Nephron progenitor cell (in vitro differentiated cells): ENCODE results near the gene MPND.

Source experiments
- DNase-seq: peaks from one replicate; pipeline ENCODE4 v3.0.0; 2021
- H3K27ac Mint-ChIP-seq: 2 replicates; pipeline ENCODE4 v1.8.0; 2021; ENCODE audit warnings: mild to moderate bottlenecking, moderate library complexity, mixed read lengths
- H3K27me3 Mint-ChIP-seq: 2 replicates; pipeline ENCODE4 v1.8.0; 2021; ENCODE audit warnings: mild to moderate bottlenecking, low read depth, mixed read lengths; ENCODE audit not compliant: poor library complexity
- H3K36me3 Mint-ChIP-seq: 2 replicates; pipeline ENCODE4 v1.8.0; 2021; ENCODE audit warnings: low read depth, mixed read lengths
- H3K4me1 Mint-ChIP-seq: 2 replicates; pipeline ENCODE4 v1.8.0; 2021; ENCODE audit warnings: mixed read lengths
- H3K4me3 Mint-ChIP-seq: 2 replicates; pipeline ENCODE4 v1.8.0; 2021; ENCODE audit warnings: mild to moderate bottlenecking, moderate library complexity, mixed read lengths
- H3K9me3 Mint-ChIP-seq: 2 replicates; pipeline ENCODE4 v1.8.0; 2021; ENCODE audit warnings: mild to moderate bottlenecking, moderate library complexity, mixed read lengths
- TF ChIP-seq, protein P1 (sequence below): fragments of 200-600 bp; sonication (generic); IDR thresholded peaks from 2 replicates; pipeline ENCODE4 v1.5.0; 2021; ENCODE audit warnings: antibody characterized with exemption

MPND gene

DNA sequence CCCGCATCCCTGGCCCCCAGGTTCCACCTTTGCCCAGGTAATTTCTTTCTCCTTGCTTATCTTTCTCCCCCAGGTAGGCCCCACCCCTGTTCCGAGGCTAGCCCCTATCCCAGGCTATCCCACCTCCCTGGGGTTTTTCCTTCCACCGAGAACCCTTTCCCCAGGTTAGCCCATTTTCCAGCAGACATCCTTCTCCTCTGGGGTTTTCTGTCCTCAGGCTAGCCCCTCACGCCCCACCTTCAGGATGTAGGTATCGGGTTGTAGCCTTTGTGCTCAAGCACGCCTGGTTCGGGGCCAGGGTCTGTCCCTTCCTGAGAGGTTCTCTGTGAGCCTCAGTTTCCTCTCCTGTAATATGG, 38.1 kb upstream of the MPND start:
- peak overlapping the region; percentile 70 for H3K4me3 Mint-ChIP-seq
- TF ChIP-seq, protein P1, sequence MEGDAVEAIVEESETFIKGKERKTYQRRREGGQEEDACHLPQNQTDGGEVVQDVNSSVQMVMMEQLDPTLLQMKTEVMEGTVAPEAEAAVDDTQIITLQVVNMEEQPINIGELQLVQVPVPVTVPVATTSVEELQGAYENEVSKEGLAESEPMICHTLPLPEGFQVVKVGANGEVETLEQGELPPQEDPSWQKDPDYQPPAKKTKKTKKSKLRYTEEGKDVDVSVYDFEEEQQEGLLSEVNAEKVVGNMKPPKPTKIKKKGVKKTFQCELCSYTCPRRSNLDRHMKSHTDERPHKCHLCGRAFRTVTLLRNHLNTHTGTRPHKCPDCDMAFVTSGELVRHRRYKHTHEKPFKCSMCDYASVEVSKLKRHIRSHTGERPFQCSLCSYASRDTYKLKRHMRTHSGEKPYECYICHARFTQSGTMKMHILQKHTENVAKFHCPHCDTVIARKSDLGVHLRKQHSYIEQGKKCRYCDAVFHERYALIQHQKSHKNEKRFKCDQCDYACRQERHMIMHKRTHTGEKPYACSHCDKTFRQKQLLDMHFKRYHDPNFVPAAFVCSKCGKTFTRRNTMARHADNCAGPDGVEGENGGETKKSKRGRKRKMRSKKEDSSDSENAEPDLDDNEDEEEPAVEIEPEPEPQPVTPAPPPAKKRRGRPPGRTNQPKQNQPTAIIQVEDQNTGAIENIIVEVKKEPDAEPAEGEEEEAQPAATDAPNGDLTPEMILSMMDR = no peak
- no peak overlapping the region for H3K27ac Mint-ChIP-seq
- peaks cover 33% of the 10 kb centered on the region for H3K4me1 Mint-ChIP-seq
- H3K27me3 Mint-ChIP-seq = peaks cover 8% of the 10 kb centered on the region
- no peak for DNase-seq
- no peaks in the 10 kb centered on the region for H3K9me3 Mint-ChIP-seq
- H3K36me3 Mint-ChIP-seq = peaks cover 24% of the 10 kb centered on the region

DNA sequence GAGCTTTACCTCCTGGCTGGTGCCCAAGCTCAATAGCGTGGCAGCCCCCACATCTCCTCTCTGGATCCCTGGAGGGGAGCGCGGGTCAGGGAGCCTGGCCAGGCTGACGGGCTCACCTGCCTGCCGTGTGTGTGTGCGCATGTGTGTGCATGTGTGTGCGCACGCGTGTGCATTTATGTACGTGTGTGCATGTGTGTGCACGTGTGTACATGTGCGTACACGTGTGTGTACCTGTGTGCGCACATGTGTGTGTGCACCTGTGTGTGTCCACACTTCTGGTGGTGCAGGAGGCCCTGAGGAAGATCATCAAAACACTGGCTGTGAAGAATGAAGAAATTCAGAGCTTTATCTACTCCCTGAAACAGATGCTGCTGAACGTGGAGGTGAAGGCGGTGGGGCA, 37.7 kb upstream of the MPND start:
- Mint-ChIP-seq H3K36me3 (peaks cover 28% of the 10 kb centered on the region), H3K9me3 (no peaks in the 10 kb centered on the region), H3K27me3 (peaks cover 7% of the 10 kb centered on the region), H3K4me1 (peaks cover 30% of the 10 kb centered on the region), H3K27ac (no peak overlapping the region), H3K4me3 (peak overlapping the region; percentile 70)
- DNase-seq = no peak
- TF ChIP-seq, protein P1 = no peak

DNA sequence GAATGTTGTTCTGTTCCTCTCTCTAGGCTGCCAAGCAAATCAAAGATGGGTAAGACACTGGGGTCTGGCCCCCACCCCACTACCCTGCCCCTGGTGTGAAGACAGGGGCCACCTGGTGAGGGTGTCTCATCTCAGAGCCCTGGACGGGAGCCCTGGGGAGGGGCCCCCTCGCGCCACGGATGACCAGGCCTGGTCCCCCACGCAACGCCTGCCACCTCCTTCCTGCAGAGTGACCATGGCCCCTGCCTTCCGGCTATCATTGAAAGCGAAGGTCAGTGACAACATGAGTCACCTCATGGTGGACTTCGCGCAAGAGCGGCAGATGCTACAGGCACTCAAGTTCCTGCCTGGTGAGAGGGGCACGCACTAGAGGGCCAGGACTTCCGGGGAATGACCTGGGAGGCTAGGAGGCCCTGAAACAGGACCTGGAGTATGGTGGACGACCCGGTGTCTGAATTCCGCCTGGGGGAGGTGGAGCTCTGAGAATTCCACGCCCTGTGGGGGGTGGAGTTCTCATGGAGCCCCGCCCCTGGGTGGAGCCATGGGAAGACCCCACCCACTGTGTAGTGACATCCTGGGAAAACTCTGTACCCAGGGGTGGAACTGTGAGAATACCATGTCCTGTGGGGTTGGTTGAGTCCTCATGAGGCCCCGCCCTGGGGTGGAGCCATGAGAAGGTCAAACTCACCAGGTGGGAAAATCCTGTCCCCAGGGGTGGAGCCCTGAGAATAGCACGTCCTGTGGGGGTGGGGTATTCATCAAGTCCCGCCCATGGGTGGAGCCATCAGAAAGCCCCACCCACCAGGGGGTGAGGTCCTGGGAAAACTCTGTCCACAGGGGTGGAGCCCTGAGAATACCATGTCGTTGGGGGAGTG, 32.9 kb upstream of the MPND start:
- Mint-ChIP-seq H3K27me3 (peaks cover 7% of the 10 kb centered on the region), H3K4me1 (peaks cover 7% of the 10 kb centered on the region), H3K36me3 (peaks cover 61% of the 10 kb centered on the region), H3K4me3 (no peak overlapping the region), H3K27ac (no peak overlapping the region), H3K9me3 (no peaks in the 10 kb centered on the region)
- TF ChIP-seq, protein P1 = no peak
- no peak for DNase-seq

DNA sequence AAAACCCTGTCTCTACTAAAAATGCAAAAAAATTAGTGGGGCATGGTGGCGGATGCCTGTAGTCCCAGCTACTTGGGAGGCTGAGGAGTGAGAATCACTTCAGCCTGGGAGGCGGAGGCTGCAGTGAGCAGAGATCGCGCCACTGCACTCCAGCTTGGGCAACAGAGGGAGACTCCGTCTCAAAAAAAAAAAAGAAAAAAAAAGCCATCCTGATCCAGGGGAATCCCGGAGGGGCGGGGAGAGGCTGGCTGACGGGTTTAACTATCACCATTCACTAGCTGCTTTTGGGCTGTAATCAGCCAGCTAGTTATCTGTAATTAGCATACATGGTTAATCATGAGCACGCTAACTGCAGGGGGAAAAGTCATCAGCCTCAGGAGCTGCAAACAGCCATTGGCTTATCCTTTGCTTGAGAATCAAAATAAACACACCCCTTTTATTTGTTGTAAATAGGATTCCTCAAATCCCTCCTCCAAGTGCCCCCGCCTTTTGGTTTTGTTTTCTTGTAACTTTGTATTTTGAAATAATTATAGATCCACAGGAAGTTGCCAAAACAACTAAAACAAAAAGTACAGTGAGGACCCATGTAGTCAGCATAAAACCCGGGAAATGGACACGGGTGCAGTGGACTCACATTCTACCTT, 29.4 kb upstream of the MPND start:
- no peak for DNase-seq
- Mint-ChIP-seq H3K27ac (no peak overlapping the region), H3K27me3 (peaks cover 5% of the 10 kb centered on the region), H3K9me3 (peaks cover 1% of the 10 kb centered on the region), H3K4me1 (no peaks in the 10 kb centered on the region), H3K36me3 (peaks cover 73% of the 10 kb centered on the region), H3K4me3 (no peak overlapping the region)
- TF ChIP-seq, protein P1 = no peak

DNA sequence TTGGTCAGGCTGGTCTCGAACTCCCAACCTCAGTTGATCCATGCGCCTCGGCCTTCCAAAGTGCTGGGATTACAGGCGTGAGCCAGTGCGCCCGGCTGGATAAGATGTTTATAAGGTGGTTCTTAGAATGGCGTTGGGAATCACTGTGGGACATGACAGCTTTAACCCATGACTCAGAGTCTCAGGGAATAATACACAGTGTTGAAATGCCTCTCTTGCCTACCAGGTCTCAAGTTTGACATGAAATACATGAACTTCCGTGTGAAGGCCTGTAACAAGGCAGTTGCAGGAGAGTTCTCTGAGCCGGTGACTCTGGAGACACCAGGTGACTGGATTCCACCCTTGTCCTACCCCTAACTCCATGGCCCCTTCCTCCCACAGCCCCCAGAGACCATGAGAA, 26.4 kb upstream of the MPND start:
- peaks cover 8% of the 10 kb centered on the region for H3K27me3 Mint-ChIP-seq
- peaks cover 64% of the 10 kb centered on the region for H3K36me3 Mint-ChIP-seq
- H3K9me3 Mint-ChIP-seq = peaks cover 26% of the 10 kb centered on the region
- no peak overlapping the region for H3K27ac Mint-ChIP-seq
- TF ChIP-seq, protein P1 = no peak
- H3K4me1 Mint-ChIP-seq = no peaks in the 10 kb centered on the region
- DNase-seq = no peak
- no peak overlapping the region for H3K4me3 Mint-ChIP-seq
